ENCODE data around the gene GNAS.

GNAS gene

DNA sequence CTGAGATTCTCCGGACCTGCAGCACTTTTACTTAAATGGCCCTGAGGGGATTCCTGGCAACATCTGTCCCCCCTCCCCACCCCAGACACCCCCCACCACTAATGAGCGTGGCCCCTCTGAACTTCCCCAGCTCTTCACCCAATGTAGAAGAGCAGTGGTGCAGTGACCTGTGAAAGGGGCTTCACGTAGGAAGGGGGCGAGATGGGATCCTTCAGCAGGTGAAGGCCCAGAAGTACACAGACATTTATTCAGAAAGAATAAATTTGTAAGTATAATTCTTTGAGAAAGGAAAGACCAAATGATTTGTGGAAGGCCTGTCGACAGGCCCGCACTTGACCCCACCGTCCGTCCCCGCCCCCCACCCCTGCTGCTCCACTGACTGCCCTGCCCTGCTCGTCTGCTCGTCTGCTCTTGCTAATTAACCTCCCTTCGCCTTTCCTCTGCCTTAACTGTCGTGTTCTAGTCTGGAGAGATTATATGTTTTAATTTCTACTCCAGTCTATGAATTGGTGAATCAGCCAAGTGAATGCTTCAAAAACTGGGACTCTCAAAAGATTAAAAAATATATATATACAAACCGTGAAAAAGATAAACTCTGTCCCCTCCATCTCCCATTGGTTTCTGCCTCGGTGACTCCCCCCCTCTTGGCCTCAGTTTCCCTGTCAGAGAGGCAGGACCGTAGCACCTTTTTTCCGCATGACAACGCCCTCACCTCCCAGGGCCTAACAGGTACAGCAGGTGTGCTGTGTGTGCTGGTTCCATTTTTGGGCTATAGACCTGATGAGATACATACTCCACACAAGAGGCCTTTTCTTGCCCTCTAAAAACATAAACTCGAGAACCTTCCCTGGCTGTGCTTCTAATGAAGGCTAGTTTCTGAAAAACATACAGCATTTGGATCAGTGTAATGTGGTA lies 49.2 kb downstream of the GNAS start:
- Histone ChIP-seq H2BK12ac (ENCODE audit: low read length in 2 of 2) (no peak overlapping the region), H4K8ac (ENCODE audit: low read length) (no peak overlapping the region), H3K9me3 (ENCODE audit: control insufficient read depth, low read length) (no peaks in the 10 kb centered on the region), H2BK120ac (ENCODE audit: low read depth, low read length) (no peak overlapping the region), H4K91ac (ENCODE audit: low read length) (no peak overlapping the region), H3K27ac (ENCODE audit: low read length, poor library complexity, severe bottlenecking) (no peak overlapping the region), H3K9ac (ENCODE audit: low read length) (no peak overlapping the region), H3K4ac (ENCODE audit: low read depth in 1 of 2, low read length in 2 of 2) (no peak overlapping the region), H3K23ac (ENCODE audit: low read length in 2 of 2) (no peak overlapping the region), H3K14ac (ENCODE audit: low read length in 2 of 2) (no peak overlapping the region), H2AFZ (ENCODE audit: low read depth, low read length) (no peak overlapping the region), H3K18ac (ENCODE audit: low read depth in 1 of 2, low read length in 2 of 2) (no peak overlapping the region), H3K27me3 (ENCODE audit: control insufficient read depth in 1 of 2, insufficient read depth in 1 of 2, low read length in 2 of 2) (no peaks in the 10 kb centered on the region), H3K4me3 (ENCODE audit: insufficient read depth in 1 of 2, low read depth in 1 of 2, low read length in 2 of 2) (no peak overlapping the region), H2BK15ac (ENCODE audit: low read depth, poor library complexity, severe bottlenecking) (no peak overlapping the region), H2AK5ac (ENCODE audit: low read length, severe bottlenecking) (no peak overlapping the region), H3K4me1 (ENCODE audit: control insufficient read depth, insufficient read depth, low read depth, low read length) (peaks cover 5% of the 10 kb centered on the region), H3K79me1 (replicated peaks; ENCODE audit: low read length, poor library complexity, severe bottlenecking) (peaks cover 8% of the 10 kb centered on the region), H3K4me2 (ENCODE audit: low read length, poor library complexity, severe bottlenecking) (no peak overlapping the region), H3K36me3 (ENCODE audit: control insufficient read depth in 1 of 2, insufficient read depth in 2 of 2, low read depth in 1 of 2, low read length in 2 of 2) (peaks cover 29 to 63% of the 10 kb centered on the region in 2 experiments), H2BK5ac (ENCODE audit: low read depth, low read length, poor library complexity, severe bottlenecking) (no peak overlapping the region)
- DNase-seq: no peak
- 93% methylated on average over 11 of the region's 19 CpGs for WGBS

DNA sequence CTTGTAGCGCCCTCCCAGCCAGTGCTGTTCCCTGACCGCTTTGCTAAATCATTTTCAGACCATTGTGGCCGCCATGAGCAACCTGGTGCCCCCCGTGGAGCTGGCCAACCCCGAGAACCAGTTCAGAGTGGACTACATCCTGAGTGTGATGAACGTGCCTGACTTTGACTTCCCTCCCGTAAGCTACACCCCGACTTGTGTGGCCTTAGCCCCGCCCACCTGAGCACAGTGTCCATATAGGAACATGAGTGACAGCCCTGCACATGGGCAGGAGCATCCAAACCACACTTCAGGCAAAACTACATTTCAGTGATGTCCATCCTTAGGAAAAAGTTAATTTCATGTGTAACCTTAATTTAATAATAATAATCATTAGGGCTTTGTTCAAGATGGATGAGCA lies 51.1 kb downstream of the GNAS start:
- peaks cover 7% of the 10 kb centered on the region for H3K4me1 ChIP-seq (ENCODE audit: control insufficient read depth, insufficient read depth, low read depth, low read length)
- H2BK120ac ChIP-seq (ENCODE audit: low read depth, low read length): no peak overlapping the region
- no peak overlapping the region for H2AFZ ChIP-seq (ENCODE audit: low read depth, low read length)
- H4K91ac ChIP-seq (ENCODE audit: low read length): no peak overlapping the region
- no peak overlapping the region for H2BK15ac ChIP-seq (ENCODE audit: low read depth, poor library complexity, severe bottlenecking)
- peaks cover 10% of the 10 kb centered on the region for H3K79me1 ChIP-seq (replicated peaks; ENCODE audit: low read length, poor library complexity, severe bottlenecking)
- no peaks in the 10 kb centered on the region for H3K27me3 ChIP-seq (ENCODE audit: control insufficient read depth in 1 of 2, insufficient read depth in 1 of 2, low read length in 2 of 2)
- H3K27ac ChIP-seq (ENCODE audit: low read length, poor library complexity, severe bottlenecking): no peak overlapping the region
- no peak overlapping the region for H2BK5ac ChIP-seq (ENCODE audit: low read depth, low read length, poor library complexity, severe bottlenecking)
- DNase-seq: no peak
- no peak overlapping the region for H2BK12ac ChIP-seq (ENCODE audit: low read length in 2 of 2)
- H3K9ac ChIP-seq (ENCODE audit: low read length): no peak overlapping the region
- H3K18ac ChIP-seq (ENCODE audit: low read depth in 1 of 2, low read length in 2 of 2): no peak overlapping the region
- no peak overlapping the region for H3K23ac ChIP-seq (ENCODE audit: low read length in 2 of 2)
- no peak overlapping the region for H3K14ac ChIP-seq (ENCODE audit: low read length in 2 of 2)
- peaks cover 27 to 65% of the 10 kb centered on the region in 2 experiments for H3K36me3 ChIP-seq (ENCODE audit: control insufficient read depth in 1 of 2, insufficient read depth in 2 of 2, low read depth in 1 of 2, low read length in 2 of 2)
- H3K4me2 ChIP-seq (ENCODE audit: low read length, poor library complexity, severe bottlenecking): no peak overlapping the region
- H2AK5ac ChIP-seq (ENCODE audit: low read length, severe bottlenecking): no peak overlapping the region
- no peaks in the 10 kb centered on the region for H3K9me3 ChIP-seq (ENCODE audit: control insufficient read depth, low read length)
- 91% methylated on average over 8 of the region's 9 CpGs for WGBS
- no peak overlapping the region for H3K4me3 ChIP-seq (ENCODE audit: insufficient read depth in 1 of 2, low read depth in 1 of 2, low read length in 2 of 2)
- no peak overlapping the region for H3K4ac ChIP-seq (ENCODE audit: low read depth in 1 of 2, low read length in 2 of 2)
- H4K8ac ChIP-seq (ENCODE audit: low read length): peak overlapping the region; percentile 30

DNA sequence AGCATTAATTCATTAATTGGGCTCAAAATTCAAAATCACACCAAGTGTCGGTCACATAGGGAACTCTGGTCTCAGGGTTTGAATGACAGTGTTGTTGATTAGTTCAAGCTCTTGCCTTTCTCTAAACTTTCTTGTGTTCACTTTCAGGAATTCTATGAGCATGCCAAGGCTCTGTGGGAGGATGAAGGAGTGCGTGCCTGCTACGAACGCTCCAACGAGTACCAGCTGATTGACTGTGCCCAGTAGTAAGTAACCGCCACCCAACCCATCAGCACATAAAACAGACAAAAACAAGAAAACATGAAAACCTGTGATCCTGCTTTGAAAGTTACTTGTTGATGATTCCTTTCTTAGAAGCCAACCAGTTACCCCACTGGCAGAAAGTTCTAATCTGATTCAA lies 52.7 kb downstream of the GNAS start:
- Histone ChIP-seq H3K27me3 (ENCODE audit: control insufficient read depth in 1 of 2, insufficient read depth in 1 of 2, low read length in 2 of 2) (no peaks in the 10 kb centered on the region), H2AK5ac (ENCODE audit: low read length, severe bottlenecking) (no peak overlapping the region), H3K9me3 (ENCODE audit: control insufficient read depth, low read length) (no peaks in the 10 kb centered on the region), H2BK5ac (ENCODE audit: low read depth, low read length, poor library complexity, severe bottlenecking) (no peak overlapping the region), H3K36me3 (ENCODE audit: control insufficient read depth in 1 of 2, insufficient read depth in 2 of 2, low read depth in 1 of 2, low read length in 2 of 2) (peaks cover 38 to 72% of the 10 kb centered on the region in 2 experiments), H2BK120ac (ENCODE audit: low read depth, low read length) (no peak overlapping the region), H3K4me1 (ENCODE audit: control insufficient read depth, insufficient read depth, low read depth, low read length) (peaks cover 6% of the 10 kb centered on the region), H3K18ac (ENCODE audit: low read depth in 1 of 2, low read length in 2 of 2) (no peak overlapping the region), H3K27ac (ENCODE audit: low read length, poor library complexity, severe bottlenecking) (no peak overlapping the region), H3K4me2 (ENCODE audit: low read length, poor library complexity, severe bottlenecking) (no peak overlapping the region), H3K79me1 (replicated peaks; ENCODE audit: low read length, poor library complexity, severe bottlenecking) (peaks cover 21% of the 10 kb centered on the region), H2BK12ac (ENCODE audit: low read length in 2 of 2) (no peak overlapping the region), H4K91ac (ENCODE audit: low read length) (no peak overlapping the region), H2AFZ (ENCODE audit: low read depth, low read length) (no peak overlapping the region), H3K4me3 (ENCODE audit: insufficient read depth in 1 of 2, low read depth in 1 of 2, low read length in 2 of 2) (no peak overlapping the region), H3K9ac (ENCODE audit: low read length) (no peak overlapping the region), H4K8ac (ENCODE audit: low read length) (no peak overlapping the region), H2BK15ac (ENCODE audit: low read depth, poor library complexity, severe bottlenecking) (no peak overlapping the region), H3K23ac (ENCODE audit: low read length in 2 of 2) (no peak overlapping the region), H3K4ac (ENCODE audit: low read depth in 1 of 2, low read length in 2 of 2) (no peak overlapping the region), H3K14ac (ENCODE audit: low read length in 2 of 2) (no peak overlapping the region)
- WGBS: 96% methylated on average over 6 of the region's 6 CpGs
- DNase-seq: no peak

DNA sequence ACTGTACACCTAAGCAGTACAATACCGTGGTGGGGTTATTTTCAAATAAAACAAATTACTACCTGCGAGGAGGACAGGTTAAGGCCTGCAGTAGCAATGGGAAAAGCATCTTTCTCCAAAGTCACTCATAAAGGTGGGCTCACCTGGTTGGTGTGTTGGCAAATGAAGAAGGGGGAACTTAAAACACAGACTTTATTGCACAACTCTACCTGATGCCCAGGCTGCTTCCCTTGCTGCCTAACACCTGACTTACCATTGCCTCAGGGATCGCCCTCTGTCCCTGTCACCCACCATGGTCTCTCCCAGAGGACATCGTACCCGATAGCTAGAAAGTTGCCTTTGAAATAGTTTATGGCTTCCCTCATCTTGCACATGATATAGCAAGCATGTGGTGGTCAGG lies 53.6 kb downstream of the GNAS start:
- Histone ChIP-seq H2BK5ac (ENCODE audit: low read depth, low read length, poor library complexity, severe bottlenecking) (no peak overlapping the region), H3K4me3 (ENCODE audit: insufficient read depth in 1 of 2, low read depth in 1 of 2, low read length in 2 of 2) (no peak overlapping the region), H3K9ac (ENCODE audit: low read length) (no peak overlapping the region), H2BK12ac (ENCODE audit: low read length in 2 of 2) (no peak overlapping the region), H3K4ac (ENCODE audit: low read depth in 1 of 2, low read length in 2 of 2) (no peak overlapping the region), H2BK15ac (ENCODE audit: low read depth, poor library complexity, severe bottlenecking) (no peak overlapping the region), H2AFZ (ENCODE audit: low read depth, low read length) (no peak overlapping the region), H3K27me3 (ENCODE audit: control insufficient read depth in 1 of 2, insufficient read depth in 1 of 2, low read length in 2 of 2) (no peaks in the 10 kb centered on the region), H3K36me3 (ENCODE audit: control insufficient read depth in 1 of 2, insufficient read depth in 2 of 2, low read depth in 1 of 2, low read length in 2 of 2) (peaks cover 45 to 80% of the 10 kb centered on the region in 2 experiments), H4K8ac (ENCODE audit: low read length) (no peak overlapping the region), H3K79me1 (replicated peaks; ENCODE audit: low read length, poor library complexity, severe bottlenecking) (peaks cover 24% of the 10 kb centered on the region), H2AK5ac (ENCODE audit: low read length, severe bottlenecking) (no peak overlapping the region), H3K18ac (ENCODE audit: low read depth in 1 of 2, low read length in 2 of 2) (no peak overlapping the region), H3K23ac (ENCODE audit: low read length in 2 of 2) (peak overlapping the region in 1 of 2 experiments; percentile 90), H3K9me3 (ENCODE audit: control insufficient read depth, low read length) (no peaks in the 10 kb centered on the region), H3K4me2 (ENCODE audit: low read length, poor library complexity, severe bottlenecking) (no peak overlapping the region), H4K91ac (ENCODE audit: low read length) (no peak overlapping the region), H3K4me1 (ENCODE audit: control insufficient read depth, insufficient read depth, low read depth, low read length) (peaks cover 6% of the 10 kb centered on the region), H2BK120ac (ENCODE audit: low read depth, low read length) (no peak overlapping the region), H3K27ac (ENCODE audit: low read length, poor library complexity, severe bottlenecking) (peak overlapping the region; percentile 17), H3K14ac (ENCODE audit: low read length in 2 of 2) (no peak overlapping the region)
- WGBS: 100% methylated on average over 3 of the region's 5 CpGs
- DNase-seq: no peak
